Measurements from ENCODE around the gene TMEM117. TPM values are rescaled to one million over a fixed set of nuclear protein-coding genes. Genes with fewer than 3 reads are reported as not detected.
"Not testable (repeated sequence)": the region's sequence is repeated elsewhere in the genome, so short reads cannot be mapped to it uniquely, and the experiment has no call there.

Gene TMEM117
- total RNA-seq, 1 experiment from 2014 or later = 5.3 TPM

DNA sequence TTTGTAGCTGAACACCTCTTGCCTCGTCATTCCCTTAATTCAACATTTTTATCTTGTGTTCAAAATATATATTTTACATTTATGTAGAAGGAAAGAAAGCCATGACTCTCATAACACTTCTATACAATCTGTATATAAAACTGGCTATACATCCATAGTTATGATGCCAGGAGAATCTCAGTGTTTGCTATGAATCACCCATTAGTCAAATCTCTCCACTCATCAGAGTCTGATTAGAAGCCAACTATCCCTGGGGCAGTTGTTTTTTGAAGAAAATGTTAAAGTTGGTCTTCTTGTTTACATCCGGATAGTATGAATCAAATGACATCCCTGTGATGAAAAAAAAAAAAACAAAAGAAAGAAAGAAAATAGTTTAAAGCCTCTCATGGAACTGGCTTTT, 536.4 kb downstream of the TMEM117 start:
- peak; percentile 67 for DNase-seq (ENCODE audit: low read depth)

DNA sequence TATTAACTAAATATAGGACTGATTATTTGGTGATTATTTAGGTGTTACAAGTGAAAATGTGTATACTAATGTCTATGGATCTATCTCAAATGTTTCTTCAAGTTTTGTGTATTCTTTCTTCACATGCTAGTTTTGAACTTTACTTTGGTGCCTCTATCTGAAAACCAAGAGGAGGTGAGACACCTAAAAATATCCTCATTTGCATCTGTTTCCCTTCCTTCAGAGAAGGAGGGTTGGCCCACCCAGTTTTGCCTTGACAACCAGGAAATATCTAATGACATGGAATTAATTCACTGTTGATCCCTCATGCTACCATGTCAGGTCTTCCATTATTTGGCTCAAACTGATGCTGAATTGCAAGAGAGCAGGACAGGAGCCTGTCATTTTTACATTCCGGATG, 539.8 kb downstream of the TMEM117 start:
- DNase-seq (ENCODE audit: low read depth) = no peak

DNA sequence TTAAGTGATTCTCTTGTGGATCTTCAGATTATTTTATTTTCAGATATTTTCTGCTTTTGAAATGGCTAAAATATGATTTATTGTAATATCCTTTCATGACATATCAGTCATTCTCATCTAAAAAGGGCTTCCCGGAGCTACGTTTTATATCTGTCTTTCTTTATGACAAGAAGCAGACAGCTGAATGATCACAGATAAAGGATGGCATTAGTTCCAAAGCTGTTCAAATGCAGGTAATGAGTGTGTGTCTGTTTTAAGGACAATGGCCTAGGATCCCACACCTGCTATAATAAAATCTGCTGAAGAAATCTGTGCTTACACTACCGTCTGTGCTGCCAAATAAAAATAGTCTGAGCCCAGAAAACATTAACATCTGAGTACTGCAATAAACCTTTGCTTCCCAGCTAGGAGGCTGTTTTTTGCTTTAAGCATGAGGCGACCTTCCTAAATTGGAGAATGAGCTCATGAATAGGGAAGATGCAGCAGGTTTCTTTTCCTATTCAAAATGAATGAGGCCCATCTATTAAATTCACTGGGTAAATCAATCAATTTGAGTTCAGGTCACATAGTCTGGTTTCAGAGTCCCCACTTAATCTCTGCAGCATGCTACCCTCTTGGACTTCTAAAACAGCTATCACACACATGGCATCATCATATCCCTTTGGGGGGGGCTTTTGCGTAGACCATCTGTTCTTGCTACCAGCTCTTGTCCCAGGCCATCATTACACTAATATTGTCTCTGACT, 541.7 kb downstream of the TMEM117 start:
- no peak for DNase-seq (ENCODE audit: low read depth)

DNA sequence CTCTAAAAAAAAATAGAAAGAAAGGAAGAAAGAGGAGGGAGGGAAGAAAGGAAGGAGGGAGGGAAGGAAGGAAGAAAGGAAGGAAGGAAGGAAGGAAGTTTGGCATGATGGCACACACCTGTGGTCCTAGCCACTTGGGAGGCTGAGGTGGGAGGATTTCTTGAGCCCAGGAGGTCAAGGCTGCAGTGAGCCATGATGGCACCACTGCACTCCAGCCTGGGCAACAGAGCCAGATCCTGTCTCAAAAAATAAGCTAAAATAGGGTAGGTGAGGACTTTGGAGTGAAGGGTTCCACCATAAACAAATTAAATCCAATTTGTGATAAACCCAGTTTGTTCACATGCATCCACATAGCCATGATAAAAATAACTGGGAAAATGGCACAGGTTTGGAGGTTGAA, 543.2 kb downstream of the TMEM117 start:
- DNase-seq (ENCODE audit: low read depth) = not testable (repeated sequence)

DNA sequence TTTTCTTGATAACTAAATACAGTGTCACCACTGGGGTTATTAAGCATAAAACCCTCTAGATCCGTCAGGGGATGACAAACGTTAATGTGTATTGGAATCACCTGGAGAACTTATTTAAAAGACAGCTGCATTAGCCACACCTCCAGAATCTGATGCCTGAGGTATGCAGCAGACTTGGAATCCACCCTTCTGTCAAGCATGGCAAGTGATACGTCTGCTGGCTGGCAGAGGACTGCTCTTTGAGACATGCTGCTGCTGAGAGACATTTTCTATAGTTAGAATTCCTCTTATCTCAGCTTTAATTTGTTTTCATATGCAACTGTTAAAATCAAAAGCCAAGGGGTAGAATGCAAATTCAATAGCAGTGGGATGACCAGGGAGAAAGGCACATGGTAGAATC, 544.0 kb downstream of the TMEM117 start:
- DNase-seq (ENCODE audit: low read depth) = no peak

DNA sequence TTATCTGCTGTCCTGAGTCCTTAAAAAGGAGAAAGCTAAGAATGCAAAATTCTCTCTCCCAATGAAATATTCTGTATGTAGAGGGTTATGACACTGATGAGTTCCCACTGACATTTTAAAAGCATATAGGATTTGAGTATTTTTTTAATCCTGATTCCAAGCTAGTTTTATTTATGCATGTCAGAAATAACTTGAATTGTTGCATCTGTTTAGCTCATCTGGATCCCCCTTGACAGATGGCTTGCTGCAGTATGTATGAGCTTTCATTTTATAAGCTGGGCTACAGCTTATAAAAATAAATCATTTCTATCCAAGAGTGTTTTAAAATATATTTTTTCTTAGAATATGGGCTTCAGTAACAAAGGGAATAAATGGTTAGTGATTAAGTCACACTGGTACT, 545.0 kb downstream of the TMEM117 start:
- DNase-seq (ENCODE audit: low read depth) = no peak

DNA sequence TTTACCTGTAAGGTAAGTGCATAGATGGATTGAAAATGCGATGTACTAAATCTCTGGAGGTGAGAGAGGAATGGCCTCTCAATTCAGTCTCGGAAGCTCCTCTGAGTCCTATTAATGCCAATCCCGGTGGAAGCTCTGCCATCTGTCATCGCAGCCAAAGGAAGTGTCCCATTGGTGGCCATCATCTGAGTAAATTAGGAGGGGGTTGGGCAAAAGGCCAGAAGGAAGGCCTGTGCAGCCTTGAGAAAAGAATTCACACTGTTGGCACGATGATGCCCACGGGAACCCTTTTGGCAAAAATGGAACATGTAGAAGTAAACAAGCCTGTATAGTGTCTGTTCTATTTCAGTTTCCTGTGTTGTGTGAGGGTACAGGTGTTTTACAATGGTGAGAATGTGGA, 545.5 kb downstream of the TMEM117 start:
- DNase-seq (ENCODE audit: low read depth) = no peak

DNA sequence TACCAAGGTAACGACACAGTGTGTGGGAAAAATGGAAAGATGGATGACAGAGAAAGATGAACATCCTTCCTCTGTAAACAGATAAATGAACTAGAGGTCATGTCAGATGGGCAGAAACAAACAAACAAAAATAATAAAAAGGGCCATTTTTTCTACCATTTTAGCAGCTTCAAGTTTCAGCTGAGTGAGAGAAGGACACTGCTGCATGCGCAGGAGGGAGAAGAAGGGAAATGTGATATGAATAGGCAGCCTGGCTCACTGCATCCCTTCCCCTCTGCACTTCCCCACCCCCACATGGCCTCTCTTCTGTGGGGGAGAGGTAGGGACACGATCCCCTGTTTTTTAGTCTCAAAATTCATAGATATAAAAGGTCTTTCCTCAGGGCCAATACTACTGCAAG, 548.3 kb downstream of the TMEM117 start:
- no peak for DNase-seq (ENCODE audit: low read depth)

DNA sequence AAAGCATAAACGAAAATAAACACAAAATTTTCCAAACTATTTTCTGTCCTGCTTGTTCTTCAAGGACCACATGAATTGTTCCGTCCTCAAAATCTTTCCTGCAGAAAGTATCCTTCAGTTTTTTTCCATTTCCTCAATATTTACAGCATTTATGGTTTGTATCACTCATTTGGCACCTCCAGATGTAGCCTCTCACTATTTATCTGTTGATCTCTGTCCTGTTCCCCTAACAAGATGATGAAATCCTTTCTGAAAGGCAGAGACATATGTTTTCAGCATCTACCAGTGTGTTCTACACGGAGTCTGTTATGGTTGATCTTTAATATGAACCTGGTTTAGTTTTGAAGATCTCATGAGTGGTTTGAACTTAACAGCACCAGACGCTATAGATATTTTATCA, 550.1 kb downstream of the TMEM117 start:
- DNase-seq (ENCODE audit: low read depth) = no peak

DNA sequence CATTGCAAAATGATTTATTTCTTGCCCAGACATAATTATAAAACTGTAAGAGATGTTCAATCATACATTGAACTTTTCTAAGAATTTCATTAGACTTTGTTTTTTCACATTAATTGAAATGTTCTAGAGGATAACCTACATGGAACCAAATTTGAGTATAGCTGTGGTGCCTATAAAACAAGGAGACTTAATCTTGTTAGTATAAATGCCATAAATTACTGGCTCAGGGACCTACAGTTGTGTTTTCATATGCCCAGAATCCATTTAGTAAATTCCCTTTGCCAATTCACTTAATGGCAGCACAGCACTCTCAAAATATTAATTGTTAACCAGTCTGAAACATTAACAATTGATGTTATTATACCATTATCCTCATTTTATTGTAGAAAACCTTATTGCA, 551.7 kb downstream of the TMEM117 start:
- no peak for DNase-seq (ENCODE audit: low read depth)

DNA sequence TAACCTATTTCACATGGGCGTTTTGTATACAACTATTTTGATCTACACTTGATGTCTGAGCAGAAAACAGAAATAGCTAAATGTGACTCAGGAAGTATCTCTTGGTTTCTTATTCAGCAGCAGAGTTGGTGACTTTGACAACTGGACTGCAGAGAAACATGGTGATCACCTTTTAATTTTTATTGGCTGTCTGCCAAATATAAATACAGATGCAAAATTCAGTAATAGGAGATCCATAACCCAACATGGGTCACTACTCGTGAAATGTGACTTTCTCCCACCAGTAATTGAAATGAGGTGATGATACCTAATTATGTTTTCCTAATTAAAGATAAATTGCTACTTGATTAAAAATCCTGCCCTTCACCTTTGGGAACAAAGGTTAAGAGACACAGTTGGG, 553.2 kb downstream of the TMEM117 start:
- no peak for DNase-seq (ENCODE audit: low read depth)

DNA sequence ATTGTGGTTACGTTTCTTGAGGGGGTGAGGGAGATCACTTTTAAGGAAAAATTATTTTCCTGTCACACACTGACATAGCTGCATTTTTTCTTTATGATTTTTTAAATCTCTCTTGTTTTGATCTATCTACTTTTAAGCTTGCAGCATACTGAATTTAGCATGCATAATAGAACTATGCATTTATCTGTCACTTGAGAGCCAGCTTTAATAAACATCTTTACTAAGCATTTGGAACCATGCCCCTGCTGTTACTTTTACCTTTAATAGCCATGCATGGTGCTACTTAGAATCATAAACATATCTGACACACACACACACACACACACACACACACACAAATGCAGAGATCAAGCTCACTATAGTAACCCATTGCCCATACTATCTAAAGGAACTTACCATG, 554.0 kb downstream of the TMEM117 start:
- no peak for DNase-seq (ENCODE audit: low read depth)

DNA sequence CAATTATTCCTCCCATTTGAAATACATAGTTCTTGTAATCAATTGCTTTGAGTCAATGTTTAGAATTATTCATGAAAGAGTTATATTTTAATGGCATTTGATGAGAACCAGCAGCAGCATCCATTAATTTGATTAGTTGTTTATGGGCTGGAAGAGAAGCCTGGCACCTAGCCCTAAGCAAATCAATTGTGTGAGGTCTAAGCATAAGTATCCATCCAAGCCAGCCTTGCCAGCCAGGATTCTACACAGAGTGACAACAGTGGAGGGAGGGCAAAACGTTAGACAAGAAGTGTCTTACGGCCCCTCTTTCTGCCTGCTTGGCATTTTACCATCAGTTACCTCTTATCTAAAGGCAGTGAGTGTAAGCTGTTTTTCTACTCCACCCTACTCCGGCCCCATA, 561.8 kb downstream of the TMEM117 start:
- DNase-seq (ENCODE audit: low read depth) = no peak

DNA sequence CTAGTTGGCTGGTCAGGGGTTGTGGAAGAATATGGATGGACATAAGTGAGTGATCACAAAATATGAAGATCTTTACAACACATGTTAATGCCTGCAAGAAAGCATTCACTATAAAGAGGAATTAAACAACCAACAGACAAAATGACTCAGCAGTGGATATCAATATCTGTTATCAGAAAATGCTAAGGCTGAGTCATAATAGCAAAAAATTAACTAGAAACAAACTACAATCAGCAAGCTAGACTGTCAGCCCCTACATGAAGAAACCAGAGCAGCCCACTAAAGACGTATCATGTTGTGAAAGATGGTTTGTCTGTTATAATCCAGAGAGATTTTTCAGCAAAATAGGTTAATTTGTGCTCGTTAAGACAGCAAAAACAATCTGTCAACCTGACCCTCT, 567.3 kb downstream of the TMEM117 start:
- DNase-seq (ENCODE audit: low read depth) = no peak

DNA sequence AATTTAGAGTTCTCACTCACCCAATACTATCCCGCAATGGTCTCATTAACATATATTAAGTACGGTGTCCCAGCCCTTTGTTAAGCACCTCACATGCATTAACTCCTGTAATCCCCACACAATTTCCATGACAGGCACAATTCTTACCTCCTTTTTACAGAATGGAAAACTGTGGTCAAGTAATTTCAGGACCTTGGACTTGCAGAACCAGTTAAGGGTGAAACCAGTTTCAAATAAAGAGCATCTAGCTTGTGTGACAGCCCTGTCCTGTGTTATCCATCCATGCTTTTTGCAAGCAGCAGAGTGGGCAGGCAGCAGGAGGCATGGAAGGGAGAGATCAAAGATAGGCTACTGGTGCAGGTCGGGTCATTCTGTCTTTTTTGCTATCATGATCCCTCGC, 569.4 kb downstream of the TMEM117 start:
- DNase-seq (ENCODE audit: low read depth) = no peak

DNA sequence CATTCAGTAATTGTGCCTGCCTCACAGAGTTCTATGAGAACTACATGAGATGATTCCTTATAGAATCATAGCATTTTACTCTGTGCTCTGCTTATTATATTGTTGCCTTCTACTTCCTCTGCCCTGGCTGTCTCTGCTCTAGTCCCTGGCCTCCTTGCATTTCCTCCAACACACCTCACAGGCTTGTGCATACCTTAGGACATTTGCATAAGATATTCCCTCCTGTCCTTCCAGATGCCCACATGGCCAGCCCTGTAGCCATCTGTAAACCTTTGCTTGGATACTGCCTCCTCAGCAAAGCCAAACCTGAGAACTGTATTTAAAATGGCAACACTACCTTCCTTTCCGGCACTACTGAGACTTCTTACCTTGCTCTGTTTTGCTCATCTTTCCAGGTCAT, 586.7 kb downstream of the TMEM117 start:
- no peak for DNase-seq (ENCODE audit: low read depth)

DNA sequence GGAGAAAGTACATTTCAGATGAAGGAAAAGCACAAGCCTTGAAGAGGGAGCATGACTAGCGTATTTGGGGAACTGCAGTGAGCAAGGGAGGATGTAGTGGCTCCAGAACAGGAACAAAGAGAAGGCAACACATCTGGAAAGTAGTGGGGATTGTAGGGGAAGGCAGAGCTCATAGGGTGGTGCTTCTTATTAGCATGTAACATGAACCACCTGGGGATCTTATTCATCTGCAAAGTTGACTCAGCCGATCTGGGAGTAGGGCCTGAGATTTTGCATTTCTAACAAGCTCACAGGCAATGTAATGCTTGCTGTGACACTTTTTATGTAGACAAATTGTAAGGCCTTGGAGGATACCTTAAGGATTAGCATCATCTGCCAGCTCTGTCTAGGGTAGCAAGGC, 592.9 kb downstream of the TMEM117 start:
- DNase-seq (ENCODE audit: low read depth) = peak; percentile 7

DNA sequence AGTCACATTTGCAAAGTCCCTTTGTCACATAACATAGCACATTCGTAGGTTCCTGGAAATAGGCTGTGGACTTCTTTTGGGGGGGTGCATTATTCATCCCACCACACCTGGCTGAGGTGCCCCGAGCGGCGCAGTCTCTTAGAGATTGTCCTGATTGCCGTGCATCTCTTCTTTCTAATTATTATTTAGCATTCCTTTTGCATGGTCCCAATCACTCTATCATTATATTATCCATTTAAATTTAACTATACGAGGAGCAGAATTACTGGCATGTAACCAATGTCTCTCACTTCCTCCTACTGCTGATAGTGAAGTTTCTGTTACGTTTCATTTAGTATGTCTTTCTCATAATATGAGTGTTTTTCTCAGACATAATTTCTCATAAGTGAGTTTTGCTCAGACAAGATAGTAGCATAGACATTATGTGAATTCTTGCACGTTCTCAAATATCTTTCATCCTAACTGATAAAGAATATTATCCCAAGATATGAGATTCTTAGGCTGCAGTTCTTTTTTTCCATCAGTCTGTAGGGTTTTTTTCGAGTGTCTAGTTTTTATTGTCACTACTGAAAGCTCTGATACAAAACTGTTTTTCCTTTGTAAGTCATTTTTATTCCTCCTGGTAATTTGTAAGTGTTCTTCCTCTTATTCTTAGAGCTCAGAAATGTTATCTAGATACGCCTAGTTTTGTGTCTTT, 595.9 kb downstream of the TMEM117 start:
- no peak for DNase-seq (ENCODE audit: low read depth)

DNA sequence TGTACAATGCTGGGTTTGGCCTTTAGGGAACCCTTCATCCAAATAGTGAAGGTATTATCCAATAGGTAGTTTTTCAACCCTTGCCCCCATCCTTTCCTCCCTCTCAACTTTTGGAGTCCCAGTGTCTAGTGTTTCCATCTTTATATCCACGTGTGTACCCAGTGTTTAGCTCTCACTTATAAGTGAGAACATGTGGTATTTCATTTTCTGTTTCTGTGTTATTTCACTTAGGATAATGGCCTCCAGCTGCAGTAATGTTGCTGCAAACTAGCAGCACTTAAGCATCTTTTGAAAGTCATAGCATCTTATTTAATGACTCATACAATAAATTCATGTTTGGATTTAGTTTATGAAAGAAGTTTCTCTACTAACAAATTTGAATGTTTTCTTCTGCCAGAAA, 597.8 kb downstream of the TMEM117 start:
- no peak for DNase-seq (ENCODE audit: low read depth)

DNA sequence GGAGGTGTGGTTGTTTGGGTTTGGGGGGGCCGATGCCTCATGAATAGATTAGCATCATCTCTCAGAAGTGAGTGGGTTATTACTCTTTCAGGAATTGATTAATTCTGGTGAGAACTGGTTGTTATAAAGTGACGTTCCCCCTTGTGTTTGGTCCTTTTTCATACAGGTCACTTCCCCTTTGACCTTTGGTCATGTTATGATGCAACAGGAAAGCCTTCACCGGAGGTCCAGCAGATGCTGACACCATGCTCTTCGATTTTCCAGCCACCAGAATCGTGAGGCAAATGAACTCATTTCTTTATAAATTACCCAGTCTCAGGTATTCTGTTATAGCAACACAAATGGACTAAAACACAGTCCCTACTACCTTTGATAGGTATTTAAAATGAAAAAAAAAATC, 600.9 kb downstream of the TMEM117 start:
- no peak for DNase-seq (ENCODE audit: low read depth)
